ENCODE results near the gene KRT13. TPM values are rescaled to one million over a fixed set of nuclear protein-coding genes. Genes with fewer than 3 reads are reported as not detected.
"Not testable (repeated sequence)": the region's sequence is repeated elsewhere in the genome, so short reads cannot be mapped to it uniquely, and the experiment has no call there.

The KRT13 gene
- not detected for total RNA-seq

GRCh38 chr17:41505007-41505808 lies at the start of gene KRT13:
TSS of gene KRT13 (minus strand) at chr17:41505612. CDS start at chr17:41505550, 62 bp downstream.
- Mint-ChIP-seq H3K4me1 (no peaks in the 10 kb centered on the region), H3K36me3 (no peaks in the 10 kb centered on the region), H3K9me3 (no peaks in the 10 kb centered on the region), H3K27ac (no peak within 1 kb of the TSS), H3K27me3 (no peaks in the 10 kb centered on the region), H3K4me3 (no peak within 1 kb of the TSS)
- no peak for DNase-seq

- Mint-ChIP-seq H3K4me1 (peaks cover 3% of the 10 kb centered on the region), H3K27me3 (peaks cover 41% of the 10 kb centered on the region), H3K36me3 (no peaks in the 10 kb centered on the region), H3K9me3 (no peaks in the 10 kb centered on the region), H3K27ac (no peak overlapping the region), H3K4me3 (no peak overlapping the region)
- DNase-seq: no peak
Measured at GRCh38 chr17:41553987-41554680, 48.7 kb upstream of the KRT13 start.

- Mint-ChIP-seq H3K27ac (no peak overlapping the region), H3K4me3 (no peak overlapping the region), H3K36me3 (no peaks in the 10 kb centered on the region), H3K4me1 (peaks cover 7% of the 10 kb centered on the region), H3K27me3 (peaks cover 32% of the 10 kb centered on the region), H3K9me3 (no peaks in the 10 kb centered on the region)
- DNase-seq: no peak
Measured at GRCh38 chr17:41553176-41553575, 47.8 kb upstream of the KRT13 start.

- Mint-ChIP-seq H3K36me3 (no peaks in the 10 kb centered on the region), H3K4me3 (no peak overlapping the region), H3K9me3 (peaks cover under 1% of the 10 kb centered on the region), H3K27ac (no peak overlapping the region), H3K27me3 (peaks cover 24% of the 10 kb centered on the region), H3K4me1 (peaks cover 14% of the 10 kb centered on the region)
- DNase-seq: no peak
Measured at GRCh38 chr17:41552455-41552854, 47.0 kb upstream of the KRT13 start.

GRCh38 chr17:41551365-41551764 lies 46.0 kb upstream of the KRT13 start:
- Mint-ChIP-seq H3K9me3 (peaks cover 4% of the 10 kb centered on the region), H3K36me3 (no peaks in the 10 kb centered on the region), H3K27ac (no peak overlapping the region), H3K4me1 (peaks cover 14% of the 10 kb centered on the region), H3K4me3 (no peak overlapping the region), H3K27me3 (peaks cover 19% of the 10 kb centered on the region)
- DNase-seq: no peak

- Mint-ChIP-seq H3K4me3 (no peak overlapping the region), H3K4me1 (peaks cover 14% of the 10 kb centered on the region), H3K9me3 (peaks cover 4% of the 10 kb centered on the region), H3K27ac (no peak overlapping the region), H3K36me3 (no peaks in the 10 kb centered on the region), H3K27me3 (peaks cover 16% of the 10 kb centered on the region)
- DNase-seq: no peak
Measured at GRCh38 chr17:41549596-41550039, 44.2 kb upstream of the KRT13 start.

GRCh38 chr17:41548844-41549595 lies 43.6 kb upstream of the KRT13 start:
- Mint-ChIP-seq H3K27ac (no peak overlapping the region), H3K27me3 (peaks cover 12% of the 10 kb centered on the region), H3K4me1 (peaks cover 14% of the 10 kb centered on the region), H3K4me3 (no peak overlapping the region), H3K9me3 (peaks cover 4% of the 10 kb centered on the region), H3K36me3 (no peaks in the 10 kb centered on the region)
- peak; percentile 81 for DNase-seq

- H3K27ac Mint-ChIP-seq: no peak overlapping the region
- no peaks in the 10 kb centered on the region for H3K36me3 Mint-ChIP-seq
- H3K4me1 Mint-ChIP-seq: peaks cover 14% of the 10 kb centered on the region
- peaks cover 9% of the 10 kb centered on the region for H3K27me3 Mint-ChIP-seq
- H3K4me3 Mint-ChIP-seq: peak overlapping the region; percentile 3
- peak; percentile 72 for DNase-seq
- peaks cover 4% of the 10 kb centered on the region for H3K9me3 Mint-ChIP-seq
Measured at GRCh38 chr17:41547921-41548843, 42.8 kb upstream of the KRT13 start.

GRCh38 chr17:41547378-41547841 lies 42.0 kb upstream of the KRT13 start:
- Mint-ChIP-seq H3K4me1 (peaks cover 14% of the 10 kb centered on the region), H3K27ac (no peak overlapping the region), H3K9me3 (peaks cover 4% of the 10 kb centered on the region), H3K4me3 (no peak overlapping the region), H3K36me3 (no peaks in the 10 kb centered on the region), H3K27me3 (peaks cover 4% of the 10 kb centered on the region)
- no peak for DNase-seq

GRCh38 chr17:41546819-41547218 lies 41.4 kb upstream of the KRT13 start:
- H3K9me3 Mint-ChIP-seq: peaks cover 4% of the 10 kb centered on the region

GRCh38 chr17:41545829-41546410 lies 40.5 kb upstream of the KRT13 start:
- no peak overlapping the region for H3K27ac Mint-ChIP-seq
- H3K9me3 Mint-ChIP-seq: peaks cover 4% of the 10 kb centered on the region
- H3K27me3 Mint-ChIP-seq: no peaks in the 10 kb centered on the region
- no peak for DNase-seq
- H3K36me3 Mint-ChIP-seq: no peaks in the 10 kb centered on the region
- H3K4me3 Mint-ChIP-seq: no peak overlapping the region
- peaks cover 14% of the 10 kb centered on the region for H3K4me1 Mint-ChIP-seq

More at GRCh38 chr17:41546819-41547218, 41.4 kb upstream of the KRT13 start:
- H3K27me3 Mint-ChIP-seq: peaks cover 1% of the 10 kb centered on the region
- H3K27ac Mint-ChIP-seq: no peak overlapping the region
- DNase-seq: no peak
- no peak overlapping the region for H3K4me3 Mint-ChIP-seq
- no peaks in the 10 kb centered on the region for H3K36me3 Mint-ChIP-seq
- H3K4me1 Mint-ChIP-seq: peaks cover 14% of the 10 kb centered on the region

GRCh38 chr17:41544935-41545334 lies 39.5 kb upstream of the KRT13 start:
- Mint-ChIP-seq H3K27ac (no peak overlapping the region), H3K36me3 (no peaks in the 10 kb centered on the region), H3K9me3 (peaks cover 4% of the 10 kb centered on the region), H3K4me1 (peaks cover 14% of the 10 kb centered on the region), H3K4me3 (no peak overlapping the region), H3K27me3 (no peaks in the 10 kb centered on the region)
- DNase-seq: no peak

GRCh38 chr17:41544491-41544892 lies 39.1 kb upstream of the KRT13 start:
- no peak for DNase-seq
- H3K4me1 Mint-ChIP-seq: peaks cover 14% of the 10 kb centered on the region
- H3K27ac Mint-ChIP-seq: no peak overlapping the region
- no peaks in the 10 kb centered on the region for H3K36me3 Mint-ChIP-seq
- no peaks in the 10 kb centered on the region for H3K27me3 Mint-ChIP-seq
- peaks cover 4% of the 10 kb centered on the region for H3K9me3 Mint-ChIP-seq
- no peak overlapping the region for H3K4me3 Mint-ChIP-seq

- DNase-seq, H3K4me3 Mint-ChIP-seq, H3K27me3 Mint-ChIP-seq, H3K4me1 Mint-ChIP-seq, H3K36me3 Mint-ChIP-seq, H3K9me3 Mint-ChIP-seq, H3K27ac Mint-ChIP-seq: not testable (repeated sequence)
Measured at GRCh38 chr17:41542786-41543185, 37.4 kb upstream of the KRT13 start.
